ENCODE results near the gene PCBP3. TPM values are rescaled to one million over a fixed set of nuclear protein-coding genes. Genes with fewer than 3 reads are reported as not detected.

The PCBP3 gene
- total RNA-seq, 1 donor from 2014 or later: 7.6 TPM

DNA sequence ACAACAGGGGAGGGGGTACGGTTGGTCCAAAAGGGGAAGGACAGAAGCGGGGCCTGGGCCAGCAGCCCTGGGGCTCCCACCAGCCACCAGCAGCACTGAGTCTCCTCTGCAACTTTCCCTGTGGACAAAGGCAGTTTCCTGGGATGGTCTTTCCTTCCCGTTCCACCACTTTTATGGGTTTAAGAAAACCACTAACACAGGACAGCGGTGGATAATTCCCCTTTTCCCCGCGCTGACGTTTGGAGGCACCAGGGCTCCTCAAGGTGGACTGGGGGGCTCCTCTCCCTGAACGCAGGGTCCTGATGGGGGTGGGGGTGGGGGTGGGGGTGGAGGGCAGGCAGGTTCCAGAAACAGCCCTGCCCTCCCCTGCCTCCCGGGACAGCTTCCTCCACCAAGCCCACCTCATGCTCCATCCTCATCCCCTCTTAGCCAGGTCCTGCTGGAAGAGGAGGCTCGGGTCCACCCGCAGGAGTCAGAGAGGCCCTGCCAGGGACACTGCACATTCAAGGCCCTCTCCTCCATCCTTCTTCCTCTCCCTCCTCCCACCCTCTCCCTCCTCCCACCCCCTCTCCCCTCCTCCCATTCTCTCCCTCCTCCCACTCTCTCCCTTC is 333.3 kb downstream of the PCBP3 start:
- peaks cover 51% of the 10 kb centered on the region for H3K4me1 Mint-ChIP-seq (ENCODE audit: unreplicated experiment)
- no peak for TF ChIP-seq CTCF (IDR thresholded peaks at IDR 0.05)
- no peaks in the 10 kb centered on the region for H3K27me3 Mint-ChIP-seq (ENCODE audit: unreplicated experiment)
- no peak for DNase-seq (ENCODE audit: extremely low spot score, unreplicated experiment)
- peak overlapping the region; percentile 97 for H3K27ac Mint-ChIP-seq (ENCODE audit: unreplicated experiment)
- H3K4me3 Mint-ChIP-seq (ENCODE audit: unreplicated experiment): no peak overlapping the region
- no peaks in the 10 kb centered on the region for H3K9me3 Mint-ChIP-seq (ENCODE audit: unreplicated experiment)
- H3K36me3 Mint-ChIP-seq (ENCODE audit: unreplicated experiment): no peaks in the 10 kb centered on the region

DNA sequence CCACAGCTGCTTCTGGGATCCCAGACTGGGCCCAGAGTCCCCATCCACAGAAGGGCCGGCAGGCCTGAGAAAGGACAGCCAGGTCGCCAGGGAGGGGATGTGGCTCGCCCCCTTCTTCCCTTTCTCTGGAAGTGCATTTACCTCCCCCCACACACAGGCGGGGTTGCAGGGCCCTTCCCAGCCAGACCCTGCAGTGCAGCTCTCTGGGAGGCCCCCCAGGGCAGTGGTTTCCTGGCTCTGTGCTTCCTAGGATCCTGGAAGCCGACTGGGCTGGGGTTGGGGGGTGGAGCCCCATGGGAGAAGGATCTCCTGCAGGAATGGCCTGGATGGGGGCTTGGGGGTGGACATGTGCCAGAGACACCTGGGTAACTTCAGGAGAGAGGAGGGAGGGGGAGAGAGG is 333.9 kb downstream of the PCBP3 start:
- Mint-ChIP-seq H3K9me3 (ENCODE audit: unreplicated experiment) (no peaks in the 10 kb centered on the region), H3K4me1 (ENCODE audit: unreplicated experiment) (peaks cover 45% of the 10 kb centered on the region), H3K4me3 (ENCODE audit: unreplicated experiment) (no peak overlapping the region), H3K27me3 (ENCODE audit: unreplicated experiment) (no peaks in the 10 kb centered on the region), H3K36me3 (ENCODE audit: unreplicated experiment) (no peaks in the 10 kb centered on the region), H3K27ac (ENCODE audit: unreplicated experiment) (peak overlapping the region; percentile 77)
- no peak for TF ChIP-seq CTCF (IDR thresholded peaks at IDR 0.05)
- DNase-seq (ENCODE audit: extremely low spot score, unreplicated experiment): no peak

- Mint-ChIP-seq H3K4me1 (ENCODE audit: unreplicated experiment) (peaks cover 41% of the 10 kb centered on the region), H3K27me3 (ENCODE audit: unreplicated experiment) (no peaks in the 10 kb centered on the region), H3K27ac (ENCODE audit: unreplicated experiment) (peak overlapping the region; percentile 94), H3K4me3 (ENCODE audit: unreplicated experiment) (no peak overlapping the region), H3K9me3 (ENCODE audit: unreplicated experiment) (no peaks in the 10 kb centered on the region), H3K36me3 (ENCODE audit: unreplicated experiment) (peaks cover under 1% of the 10 kb centered on the region)
- no peak for TF ChIP-seq CTCF (IDR thresholded peaks at IDR 0.05)
- DNase-seq (ENCODE audit: extremely low spot score, unreplicated experiment): peak; percentile 84
These were observed 335.7 kb downstream of the PCBP3 start for GRCh38 chr21:45979141-45979631.

DNA sequence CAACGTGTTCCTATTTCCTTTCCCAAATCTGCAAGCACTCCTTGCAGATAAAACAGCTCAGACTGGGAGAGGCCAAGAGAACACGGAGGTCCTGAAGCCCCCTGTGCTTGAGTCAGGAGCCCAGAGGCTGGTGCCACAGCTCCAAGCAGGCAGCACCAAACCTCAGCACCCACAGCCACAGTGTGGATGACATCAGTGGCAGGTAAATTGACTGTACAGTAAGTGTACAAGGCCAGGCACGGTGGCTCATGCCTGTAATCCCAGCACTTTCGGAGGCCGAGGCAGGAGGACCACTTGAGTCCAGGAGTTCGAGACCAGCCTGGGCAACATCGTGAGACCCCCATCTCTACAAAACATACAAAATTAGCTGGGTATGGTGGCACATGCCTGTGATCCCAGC is 336.1 kb downstream of the PCBP3 start:
- Mint-ChIP-seq H3K4me3 (ENCODE audit: unreplicated experiment) (no peak overlapping the region), H3K27ac (ENCODE audit: unreplicated experiment) (no peak overlapping the region), H3K36me3 (ENCODE audit: unreplicated experiment) (peaks cover 6% of the 10 kb centered on the region), H3K9me3 (ENCODE audit: unreplicated experiment) (no peaks in the 10 kb centered on the region), H3K27me3 (ENCODE audit: unreplicated experiment) (no peaks in the 10 kb centered on the region), H3K4me1 (ENCODE audit: unreplicated experiment) (peaks cover 42% of the 10 kb centered on the region)
- DNase-seq (ENCODE audit: extremely low spot score, unreplicated experiment): no peak
- no peak for TF ChIP-seq CTCF (IDR thresholded peaks at IDR 0.05)

DNA sequence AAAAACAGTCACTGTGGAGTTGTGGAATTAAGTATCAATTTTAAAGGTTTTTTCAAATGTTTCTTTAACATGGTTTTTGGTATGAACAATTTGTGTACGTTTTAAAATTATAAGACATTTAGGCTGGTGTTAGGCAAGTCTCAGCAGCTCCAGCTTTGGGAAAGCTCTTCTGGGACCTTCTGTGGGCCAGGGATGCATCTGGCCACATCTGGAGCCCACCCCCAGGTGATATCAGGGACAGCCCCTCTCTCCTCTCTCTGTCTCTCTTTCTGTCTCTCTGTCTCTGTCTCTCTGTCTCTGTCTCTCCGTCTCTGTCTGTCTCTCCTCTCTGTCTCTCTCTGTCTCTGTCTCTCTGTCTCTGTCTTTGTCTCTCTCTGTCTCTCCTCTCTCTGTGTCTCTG is 336.7 kb downstream of the PCBP3 start:
- Mint-ChIP-seq H3K9me3 (ENCODE audit: unreplicated experiment) (no peaks in the 10 kb centered on the region), H3K27ac (ENCODE audit: unreplicated experiment) (no peak overlapping the region), H3K4me1 (ENCODE audit: unreplicated experiment) (peaks cover 42% of the 10 kb centered on the region), H3K36me3 (ENCODE audit: unreplicated experiment) (peaks cover 12% of the 10 kb centered on the region), H3K4me3 (ENCODE audit: unreplicated experiment) (no peak overlapping the region), H3K27me3 (ENCODE audit: unreplicated experiment) (no peaks in the 10 kb centered on the region)
- DNase-seq (ENCODE audit: extremely low spot score, unreplicated experiment): no peak
- no peak for TF ChIP-seq CTCF (IDR thresholded peaks at IDR 0.05)
